HG03039 (cell line): ENCODE results near the gene VPS13C.

Experiments
- ATAC-seq: cut with Tn5 transposase; IDR thresholded peaks from one replicate; pipeline ENCODE4 v1.9.1; 2021; ENCODE audit warnings: mild to moderate bottlenecking, moderate library complexity; ENCODE audit not compliant: unreplicated experiment

The VPS13C gene

DNA sequence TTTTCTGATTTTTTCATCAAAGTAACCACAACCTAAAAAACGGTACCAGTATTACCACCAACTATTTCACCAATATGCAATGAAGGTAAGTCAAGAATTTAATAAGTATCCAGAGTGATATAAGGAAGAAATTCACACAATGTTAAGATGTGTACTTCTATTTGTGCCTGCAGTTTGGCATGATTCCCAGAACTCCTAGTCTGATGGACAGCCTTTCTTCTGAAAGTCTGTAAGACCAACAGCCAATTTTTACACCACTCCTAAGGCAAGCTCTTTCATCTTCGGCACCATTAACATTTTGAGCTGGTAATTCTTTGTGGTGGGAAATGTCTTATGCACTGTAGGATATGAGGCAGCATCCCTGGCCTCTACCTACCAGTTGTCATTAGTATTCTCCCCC is 108.3 kb downstream of the VPS13C start:
- no peak for ATAC-seq

DNA sequence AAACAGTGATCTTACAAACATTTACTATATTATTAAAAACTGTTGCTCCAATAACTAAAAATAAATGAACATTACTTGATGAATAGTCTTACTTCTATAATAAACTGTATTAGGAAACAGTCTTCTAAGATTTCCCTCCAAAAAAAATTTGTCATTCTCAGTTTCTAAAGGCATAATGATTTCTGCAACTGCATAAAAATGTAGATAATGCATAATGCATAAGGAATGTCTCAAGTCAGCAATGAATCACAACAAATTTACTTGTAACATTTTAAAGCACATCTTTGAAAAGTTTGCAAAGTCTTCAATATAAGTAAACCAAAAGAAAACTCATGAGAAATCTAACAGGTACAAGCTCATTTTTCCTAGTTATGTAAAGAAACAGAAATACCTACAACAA is 113.5 kb downstream of the VPS13C start:
- no peak for ATAC-seq

DNA sequence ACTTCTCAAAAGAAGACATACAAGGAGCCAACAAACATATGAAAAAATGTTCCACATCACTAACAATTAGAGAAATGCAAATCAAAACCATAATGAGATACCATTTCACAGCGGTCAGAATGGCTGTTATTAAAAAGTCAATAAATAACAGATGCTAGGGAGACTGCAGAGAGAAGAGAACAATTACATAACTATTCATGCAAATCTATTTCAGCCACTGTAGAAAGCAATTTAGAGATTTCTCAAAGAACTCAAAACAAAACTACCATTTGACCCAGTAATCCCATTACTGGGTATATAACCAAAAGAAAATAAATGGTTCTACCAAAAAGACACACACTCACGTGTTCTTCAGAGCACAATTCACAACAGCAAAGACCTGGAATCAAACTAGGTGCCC is 116.3 kb downstream of the VPS13C start:
- no peak for ATAC-seq

DNA sequence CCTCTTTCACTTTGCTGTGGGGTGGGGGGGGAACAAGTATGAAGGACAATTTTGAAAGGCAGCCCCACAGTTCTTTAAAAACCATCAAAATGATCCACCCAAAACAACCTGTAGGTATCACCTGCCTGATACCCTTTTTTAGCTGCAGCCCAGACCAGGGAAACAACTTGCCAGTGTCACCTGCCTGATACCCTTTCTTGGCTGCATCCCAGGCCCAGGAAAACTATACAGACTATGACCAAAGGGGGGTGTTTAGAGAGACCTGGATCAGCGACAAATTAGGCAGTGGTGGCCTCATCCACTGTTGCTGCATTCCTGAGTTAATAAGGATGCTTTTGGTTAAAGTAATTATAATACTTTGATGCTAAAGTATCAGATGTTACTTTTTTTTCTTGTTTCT is 122.0 kb downstream of the VPS13C start:
- ATAC-seq, result no peak

DNA sequence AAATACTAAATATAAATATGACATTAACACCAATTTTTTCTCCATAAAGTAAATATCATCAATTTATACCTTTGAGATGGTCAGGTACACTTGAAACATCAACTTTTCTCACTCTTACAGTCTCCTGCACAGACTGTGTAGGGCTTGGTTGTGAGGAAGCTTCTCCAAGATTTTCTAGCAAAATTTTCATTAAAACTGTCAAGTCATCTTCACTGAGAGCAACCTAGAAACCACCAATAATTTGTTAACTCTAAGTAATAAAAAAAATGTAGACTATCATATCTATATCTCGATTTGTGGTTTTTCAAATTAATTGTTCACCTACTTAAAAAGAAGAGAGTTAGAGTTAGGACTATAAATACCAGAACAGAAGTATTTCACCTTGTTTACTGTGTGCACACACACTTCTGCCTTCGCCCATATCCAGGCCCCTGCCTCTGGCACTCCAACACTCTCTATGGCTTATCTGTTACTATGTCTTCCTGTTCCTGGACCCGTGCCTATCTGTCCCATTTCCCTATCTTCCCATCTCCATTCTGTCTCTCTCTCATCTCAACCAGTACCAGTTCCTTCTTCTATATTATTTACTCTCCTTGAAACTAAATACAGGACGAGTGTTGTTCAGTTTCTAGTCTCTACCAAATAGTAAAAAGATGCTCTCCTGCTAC is 123.6 kb downstream of the VPS13C start:
- no peak for ATAC-seq

DNA sequence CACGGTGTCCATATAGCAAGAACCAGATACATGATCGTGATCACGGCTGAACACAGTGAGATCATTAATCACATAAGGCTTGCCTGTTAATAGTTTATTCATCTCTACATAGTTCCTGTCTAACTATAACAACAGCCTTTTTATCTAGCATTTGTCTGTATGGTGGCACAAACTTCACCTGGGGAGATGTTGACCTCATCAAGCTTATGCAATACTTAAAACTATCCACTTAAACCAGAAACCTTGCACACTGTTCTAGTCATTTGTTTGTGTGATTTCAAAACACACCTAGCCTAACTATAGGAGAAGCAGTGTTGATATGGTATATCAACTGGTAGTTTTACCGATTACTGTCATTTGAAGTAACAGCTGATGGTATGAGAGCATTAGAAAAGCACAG is 124.8 kb downstream of the VPS13C start:
- ATAC-seq, result no peak

DNA sequence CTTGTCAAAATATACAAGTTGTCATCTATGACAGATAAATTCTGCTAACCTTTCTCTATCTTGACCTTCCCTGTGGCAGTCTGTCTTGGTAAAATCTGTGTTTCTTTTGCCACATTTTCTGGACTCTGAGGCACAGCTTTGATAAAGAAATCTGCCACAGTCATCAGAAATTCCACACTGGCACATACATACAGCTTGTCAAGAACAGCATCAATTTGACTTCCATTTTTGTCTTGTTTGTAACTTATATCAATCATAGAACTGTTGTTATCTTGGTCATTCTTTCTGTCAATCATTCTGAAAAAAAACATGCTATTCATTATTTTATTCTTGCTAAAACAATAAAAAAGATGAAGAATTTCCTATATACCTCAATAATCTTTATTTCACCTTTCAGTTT is 130.8 kb downstream of the VPS13C start:
- ATAC-seq, result no peak

DNA sequence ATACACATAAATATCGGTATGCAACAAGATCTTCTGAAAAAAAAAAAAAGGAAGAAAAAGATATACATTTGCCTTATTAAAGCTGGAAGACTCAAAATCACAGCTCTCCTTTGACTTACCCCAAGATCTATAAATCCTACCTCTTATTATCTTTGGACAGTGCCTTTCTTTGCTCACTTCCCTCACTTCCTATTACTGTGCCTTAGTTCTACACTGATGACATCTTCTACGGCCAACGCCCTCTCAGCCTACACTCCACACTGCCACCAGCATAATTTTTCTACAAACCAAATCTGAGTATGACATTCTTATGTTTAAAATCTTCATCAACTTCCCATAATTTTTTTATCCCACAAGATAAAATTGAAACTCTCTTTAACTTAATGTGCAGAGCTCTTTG is 137.1 kb downstream of the VPS13C start:
- no peak for ATAC-seq

DNA sequence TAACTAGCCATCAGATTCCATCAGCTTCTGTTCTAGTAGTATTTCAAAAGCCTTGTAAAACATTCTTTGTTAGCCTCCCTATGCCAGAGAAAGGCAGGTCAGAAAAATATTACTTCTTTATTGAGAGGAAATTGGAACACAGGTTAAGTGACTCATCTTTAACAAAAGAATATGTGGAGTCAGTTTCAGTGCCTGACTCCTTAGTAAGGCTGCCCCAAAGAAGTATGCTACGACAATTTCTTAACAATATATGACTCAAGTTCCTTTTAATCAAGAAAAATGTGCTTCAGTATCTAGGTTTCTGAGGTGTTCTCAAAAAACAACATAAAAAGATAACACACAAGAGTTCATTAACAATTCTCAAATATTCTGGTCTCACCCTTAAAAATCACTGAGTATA is 139.2 kb downstream of the VPS13C start:
- no peak for ATAC-seq

DNA sequence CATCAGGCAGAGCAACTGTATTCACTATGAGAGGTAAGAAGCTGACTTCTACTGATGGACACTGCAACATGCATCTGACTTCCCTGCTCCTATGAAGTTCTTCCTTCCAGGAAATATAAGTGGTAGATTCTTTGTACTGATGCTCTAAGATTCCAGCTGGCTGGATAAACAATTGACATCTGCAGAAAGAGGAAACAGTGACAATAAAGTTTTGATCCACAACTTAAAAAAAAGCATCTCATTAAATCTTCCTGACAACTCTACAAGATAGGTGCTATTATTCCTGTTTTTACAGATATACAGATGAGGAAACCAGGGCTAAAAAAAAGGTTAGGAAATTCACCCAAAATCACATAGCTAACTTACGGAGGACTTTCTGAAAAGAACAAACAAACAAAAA is 142.8 kb downstream of the VPS13C start:
- ATAC-seq, result no peak

DNA sequence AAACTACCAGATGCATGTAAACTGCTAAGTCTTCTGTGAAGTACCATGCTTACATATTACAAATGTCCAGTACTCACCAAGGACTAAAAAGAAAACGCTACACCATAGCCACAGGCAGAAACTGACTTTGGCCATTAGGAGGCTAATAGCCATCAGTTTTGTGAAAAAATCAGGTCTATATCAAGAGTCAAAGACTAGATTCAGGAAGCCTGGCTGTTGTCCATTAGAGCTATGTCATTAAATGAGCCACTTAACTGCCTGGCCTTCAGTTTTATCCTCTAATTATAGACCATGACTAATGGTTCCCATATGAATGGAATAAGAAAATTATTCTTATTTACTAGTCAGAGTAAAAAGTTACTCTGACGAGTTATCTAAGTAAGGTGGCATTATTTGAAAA is 144.1 kb downstream of the VPS13C start:
- ATAC-seq, result no peak

DNA sequence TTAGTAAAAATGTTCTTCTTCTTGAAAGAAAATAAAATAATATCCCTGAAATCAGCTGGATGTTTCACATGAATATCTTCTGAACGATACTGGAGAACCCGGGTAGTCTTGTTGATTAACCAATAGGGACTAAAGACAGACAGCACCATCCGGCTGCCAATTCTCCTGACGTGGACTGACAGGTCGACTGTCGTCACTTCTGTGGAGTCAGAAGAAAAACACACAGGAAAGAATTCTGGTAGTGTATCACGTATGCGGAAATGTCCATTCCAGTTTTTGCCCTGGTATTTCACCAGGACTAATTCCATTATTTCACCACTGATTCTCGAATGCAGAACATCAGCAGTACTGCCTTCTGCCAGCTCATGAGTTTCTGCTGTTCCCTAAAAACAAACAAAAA is 144.6 kb downstream of the VPS13C start:
- ATAC-seq, result no peak

DNA sequence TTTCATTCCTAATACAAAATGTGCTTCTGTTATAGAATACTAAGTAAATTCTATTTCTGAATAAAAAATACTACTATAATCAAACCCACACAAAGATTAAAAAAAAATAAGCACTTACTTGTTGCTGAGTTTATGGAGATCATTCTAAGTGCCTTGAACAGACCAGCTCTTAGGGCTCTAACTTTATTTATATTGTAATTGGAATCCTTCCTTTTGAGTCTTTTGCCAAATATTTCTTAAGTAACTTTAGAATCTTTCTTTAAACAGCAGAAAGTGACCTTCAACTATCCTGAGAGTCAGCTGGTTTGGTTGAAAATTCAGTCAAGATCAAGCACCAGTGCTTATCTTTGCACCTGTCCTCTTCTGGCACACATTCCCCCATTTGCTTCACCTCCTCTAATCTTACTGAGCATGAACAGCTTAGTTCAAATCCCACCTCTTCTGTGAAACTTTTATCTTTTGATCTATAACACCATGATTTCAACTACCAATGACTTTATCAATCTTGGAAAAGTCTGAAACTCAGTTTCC is 149.3 kb downstream of the VPS13C start:
- no peak for ATAC-seq

DNA sequence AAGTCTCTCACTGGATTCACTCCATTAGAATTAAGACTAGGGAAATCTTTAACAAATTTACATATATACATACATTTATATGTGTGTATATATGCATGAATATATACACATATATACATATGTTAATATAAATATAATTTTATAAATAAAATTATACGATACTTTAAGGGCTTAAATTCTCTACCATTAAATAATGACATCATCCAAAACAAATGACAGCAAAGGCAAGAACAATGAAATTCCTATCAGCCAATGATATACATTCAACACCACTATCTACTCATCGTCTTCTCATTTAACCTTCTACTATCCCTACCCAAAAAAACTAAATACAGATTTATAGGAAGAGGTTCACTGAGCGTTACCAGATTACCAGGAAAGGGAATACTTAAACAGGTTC is 152.0 kb downstream of the VPS13C start:
- no peak for ATAC-seq

DNA sequence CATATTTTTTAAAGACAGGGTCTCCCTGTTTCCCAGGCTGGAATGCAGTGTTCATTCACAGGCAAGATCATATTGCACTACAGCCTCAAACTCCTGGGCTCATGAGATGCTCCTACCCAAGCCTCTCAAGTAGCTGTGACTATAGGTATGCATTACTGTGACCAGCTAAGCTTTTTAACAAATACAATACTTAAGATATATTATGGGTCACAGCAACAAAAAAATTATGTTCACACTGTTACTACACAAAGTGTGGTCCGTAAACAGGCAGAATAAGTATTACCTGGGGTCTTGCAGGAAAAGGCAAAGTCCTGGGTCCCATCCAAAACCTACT is 152.5 kb downstream of the VPS13C start:
- no peak for ATAC-seq

DNA sequence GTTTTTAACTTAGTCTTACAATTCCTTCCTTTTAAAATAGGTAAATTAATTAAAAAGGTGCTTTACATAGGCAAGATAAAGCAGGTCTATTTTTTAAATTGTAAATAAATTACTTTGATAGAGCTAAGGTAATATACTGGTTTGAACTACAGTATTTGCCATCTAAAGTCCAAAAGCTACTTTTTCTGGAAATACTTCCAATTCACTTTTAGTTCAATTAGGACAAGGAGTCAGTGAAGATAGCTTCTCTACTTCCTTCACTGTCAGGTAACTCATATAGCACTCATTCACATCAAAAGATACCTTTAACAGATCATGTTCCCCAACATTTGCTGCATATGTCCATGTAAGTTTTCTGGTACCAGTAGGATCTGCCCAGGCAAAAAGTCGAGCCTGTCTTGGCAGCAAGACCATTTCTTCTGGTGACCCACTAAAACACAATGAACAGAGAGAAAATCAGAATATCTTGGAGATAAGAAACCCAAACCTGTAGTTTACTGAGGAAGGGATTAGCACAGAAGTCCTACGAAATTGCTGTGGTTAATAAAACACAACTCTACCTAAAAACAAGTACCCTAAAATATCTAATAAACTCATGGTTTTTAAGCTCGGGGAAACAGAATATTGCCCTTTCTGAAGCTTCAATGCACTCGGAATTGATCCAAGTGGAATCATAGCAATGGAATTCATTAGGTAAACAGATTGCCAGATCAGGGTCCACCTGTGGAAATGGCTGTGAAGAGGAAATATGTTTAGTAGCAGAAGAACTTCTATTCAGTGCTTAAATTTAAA is 153.1 kb downstream of the VPS13C start:
- no peak for ATAC-seq

DNA sequence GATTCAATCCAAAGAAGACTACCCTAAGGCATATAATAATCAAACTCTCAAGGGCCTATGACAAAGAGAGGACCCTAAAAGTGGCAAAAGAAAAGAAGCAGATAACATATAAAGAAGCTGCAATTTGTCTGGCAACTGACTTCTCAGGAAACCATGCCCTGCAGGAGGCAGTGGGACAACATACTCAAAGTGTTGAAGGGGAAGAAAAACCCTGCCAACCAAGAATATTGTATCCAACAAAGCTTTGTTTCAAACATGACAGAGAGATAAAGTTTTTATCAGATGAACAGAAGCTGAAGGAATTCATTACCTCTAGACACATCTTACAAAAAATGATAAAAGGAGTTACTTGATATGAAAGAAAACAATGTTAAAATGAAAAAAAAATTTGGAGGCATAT is 167.1 kb downstream of the VPS13C start:
- ATAC-seq, result no peak

DNA sequence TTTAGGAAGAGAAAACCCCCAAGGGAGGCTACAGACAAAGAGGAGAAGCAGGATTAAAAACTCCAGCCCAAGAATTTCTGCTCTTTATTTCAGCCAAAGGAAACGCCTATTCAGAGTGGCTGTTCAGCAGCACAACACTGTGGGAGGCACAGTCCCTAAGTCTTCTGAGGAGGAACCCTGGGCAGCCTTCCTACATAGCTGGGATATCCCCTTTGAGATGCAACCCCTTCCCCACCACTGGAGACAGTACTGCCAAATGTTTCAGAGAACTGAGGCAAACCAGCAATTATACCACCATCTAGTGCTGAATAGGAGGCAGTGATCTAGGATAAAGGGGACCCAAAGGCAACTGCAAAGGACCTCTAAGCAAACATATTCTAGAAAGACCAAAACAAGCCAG is 168.1 kb downstream of the VPS13C start:
- ATAC-seq, result no peak

DNA sequence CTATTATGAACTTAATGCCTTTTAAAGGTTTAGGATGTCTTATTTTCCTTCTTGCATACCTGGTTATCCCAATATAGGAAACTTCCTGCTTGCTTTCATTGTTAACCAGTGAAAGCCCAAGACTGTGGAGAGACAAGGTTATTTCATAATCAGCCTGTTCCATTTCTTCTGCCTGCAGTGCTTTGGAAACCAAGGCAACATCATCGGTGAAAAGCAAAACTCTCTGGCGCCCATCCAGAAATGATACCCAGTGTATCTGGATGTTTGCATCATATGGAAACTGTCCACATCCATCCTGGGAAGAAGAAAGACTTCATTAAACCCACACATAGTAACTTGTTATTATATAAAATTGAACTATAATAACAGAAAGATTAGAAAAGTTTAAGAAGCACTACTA is 170.1 kb downstream of the VPS13C start:
- ATAC-seq, result no peak

DNA sequence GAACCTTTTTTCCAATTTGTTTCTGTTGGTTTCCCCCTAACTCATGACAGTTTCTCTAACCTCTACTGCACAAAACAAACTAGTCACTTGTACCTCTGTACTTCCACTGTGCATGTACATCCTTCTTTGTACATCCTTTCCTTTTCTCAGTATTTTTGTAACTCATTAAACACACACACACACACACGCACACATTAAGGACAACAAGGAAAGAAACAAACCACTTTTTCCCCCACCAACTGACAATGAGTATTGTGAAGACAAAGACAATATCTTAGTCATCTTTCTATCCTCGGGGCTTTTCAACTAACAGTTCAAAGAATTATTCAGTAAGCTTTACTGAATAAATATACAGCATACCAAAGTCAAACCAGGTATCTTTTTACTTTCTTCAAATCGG is 170.5 kb downstream of the VPS13C start:
- ATAC-seq, result no peak

DNA sequence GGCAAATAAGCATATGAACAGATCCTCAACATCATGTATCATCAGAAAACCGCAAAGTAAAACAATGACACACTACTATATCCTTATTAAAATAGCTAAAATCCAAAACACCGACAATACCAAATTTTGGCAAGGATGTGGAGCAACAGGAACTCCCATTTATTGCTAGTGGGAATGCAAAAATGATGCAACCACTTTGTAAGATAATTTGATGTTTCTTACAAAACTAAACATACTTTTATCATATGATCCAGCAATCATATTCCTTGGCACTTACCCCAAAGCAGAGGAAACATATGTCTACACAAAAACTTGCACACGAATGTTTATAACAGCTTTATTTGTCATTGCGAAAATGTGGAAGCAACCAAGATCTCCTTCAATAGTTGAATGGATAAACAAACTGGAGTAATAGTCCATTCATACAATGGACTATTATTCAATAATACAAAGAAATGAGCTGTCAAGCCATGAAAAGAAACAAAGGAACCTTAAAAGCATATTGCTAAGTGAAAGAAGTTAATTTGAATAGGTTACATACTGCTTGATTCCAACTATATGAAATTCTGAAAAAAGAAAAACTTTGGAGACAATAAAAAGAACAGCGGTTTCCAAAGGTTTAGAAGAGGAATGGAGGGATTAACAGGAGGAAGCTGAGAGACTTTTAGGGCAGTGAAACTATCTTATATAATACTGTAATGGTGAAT is 172.0 kb downstream of the VPS13C start:
- no peak for ATAC-seq

DNA sequence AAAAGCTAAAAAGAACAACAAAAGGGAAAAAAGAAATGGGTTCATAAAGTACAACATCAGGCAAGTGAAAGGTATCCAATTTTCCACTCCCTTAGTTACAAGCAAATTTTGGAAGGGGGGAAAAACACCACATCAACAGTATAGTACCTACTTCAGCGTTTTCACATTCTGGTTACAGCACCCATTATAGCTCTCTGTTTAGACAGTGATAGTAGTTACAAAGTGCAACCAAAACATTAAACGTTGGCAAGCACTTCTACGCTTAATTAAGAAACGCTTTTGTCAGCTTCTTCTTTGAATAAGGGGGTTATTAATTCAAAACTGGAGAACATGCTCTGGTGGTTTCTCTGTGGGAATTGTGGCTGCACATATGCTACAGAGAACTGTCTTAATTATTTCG is 180.2 kb downstream of the VPS13C start:
- no peak for ATAC-seq
